HEK293 (cell line): Measurements from ENCODE around the gene GCNA.
"Not testable (repeated sequence)": the region's sequence is repeated elsewhere in the genome, so short reads cannot be mapped to it uniquely, and the experiment has no call there.

Experiments
- CTCF ChIA-PET: fragments of 350-600 bp; formaldehyde crosslinking; extraction: SDS; loops from one replicate; lab custom pipeline; 2021; ENCODE audit warnings: antibody characterized with exemption; lab: Yijun Ruan, JAX
- POLR2A ChIA-PET: fragments of 300-600 bp; formaldehyde crosslinking; extraction: SDS; loops from one replicate; lab custom pipeline; 2020; ENCODE audit warnings: antibody characterized with exemption, inconsistent platforms; lab: Yijun Ruan, JAX
- H3K27ac ChIP-seq: fragments of 200-500 bp; sonication (Bioruptor generic); 2 replicates; pipeline ENCODE4 v1.5.1; 2014; ENCODE audit warnings: low read depth, low read length, control low read depth, inconsistent platforms; ENCODE audit errors: extremely low read depth
- H3K36me3 ChIP-seq, 2 experiments: fragments of 200-500 bp in 1 of 2; sonication (Bioruptor generic) in 1 of 2; 1 replicate in 1 of 2; 2 replicates in 1 of 2; pipeline ENCODE4 v1.5.1; 2014 to 2017; ENCODE audit warnings: inconsistent platforms in 2 of 2, low read length in 2 of 2; ENCODE audit not compliant: control insufficient read depth in 2 of 2, insufficient read depth in 1 of 2
- H3K4me1 ChIP-seq: fragments of 200-500 bp; sonication (Bioruptor generic); 2 replicates; pipeline ENCODE4 v1.5.1; 2014; ENCODE audit warnings: mild to moderate bottlenecking, low read length, inconsistent platforms; ENCODE audit not compliant: control insufficient read depth, insufficient read depth
- H3K4me3 ChIP-seq: 2 replicates; pipeline ENCODE4 v1.5.1; 2011; ENCODE audit warnings: low read depth, mild to moderate bottlenecking, control low read depth, low read length, moderate library complexity
- H3K9me3 ChIP-seq: fragments of 200-500 bp; sonication (Bioruptor generic); 2 replicates; pipeline ENCODE4 v1.5.1; 2014; ENCODE audit warnings: low read depth, low read length, inconsistent platforms; ENCODE audit not compliant: control insufficient read depth, insufficient read depth
- ZNF239 ChIP-seq: fragments of 450-650 bp; formaldehyde crosslinking; IDR thresholded peaks from 2 replicates; pipeline ENCODE4 v1.5.1; 2016; ENCODE audit warnings: missing biosample characterization, missing genetic modification characterization
- ZNF274 ChIP-seq, 2 experiments: fragments of 200-500 bp in 1 of 2; fragments of 450-650 bp in 1 of 2; sonication (Bioruptor generic) in 1 of 2; formaldehyde crosslinking in 1 of 2; IDR thresholded peaks; 2 replicates each; pipeline versions ENCODE4 v1.5.1 to v1.6.1; 2014 to 2016; ENCODE audit warnings: borderline replicate concordance in 1 of 2, inconsistent platforms in 1 of 2, low read length in 1 of 2, missing biosample characterization in 1 of 2, missing genetic modification characterization in 1 of 2
- TF ChIP-seq, protein P1 (sequence below): fragments of 450-650 bp; formaldehyde crosslinking; IDR thresholded peaks from 2 replicates; pipeline ENCODE4 v1.5.1; 2016; ENCODE audit warnings: missing biosample characterization, missing genetic modification characterization
- TF ChIP-seq, protein P2 (sequence below): fragments of 450-650 bp; formaldehyde crosslinking; IDR thresholded peaks from 2 replicates; pipeline ENCODE4 v1.5.1; 2016; ENCODE audit warnings: missing biosample characterization, missing genetic modification characterization

Gene GCNA

DNA sequence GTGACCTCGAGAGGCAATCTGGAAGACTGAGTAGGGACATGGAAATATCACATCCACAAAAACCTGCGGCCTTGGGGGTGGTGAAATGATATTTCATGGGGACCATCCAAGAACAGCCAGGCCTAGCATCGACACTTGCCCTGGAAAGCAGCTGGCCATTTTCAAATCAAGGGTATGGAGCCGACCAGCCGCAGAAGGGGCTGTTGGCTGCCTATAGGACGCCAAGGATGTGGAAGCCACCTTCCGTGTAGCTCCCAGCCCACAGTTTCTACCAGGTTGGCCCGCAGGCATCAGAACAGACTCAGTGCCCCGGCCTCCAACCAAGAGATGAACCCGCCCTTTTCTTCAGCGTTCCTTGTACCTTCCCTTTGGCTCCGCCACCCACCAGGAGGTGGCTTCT is 83.7 kb downstream of the GCNA start (continued):
- TF ChIP-seq, protein P1, sequence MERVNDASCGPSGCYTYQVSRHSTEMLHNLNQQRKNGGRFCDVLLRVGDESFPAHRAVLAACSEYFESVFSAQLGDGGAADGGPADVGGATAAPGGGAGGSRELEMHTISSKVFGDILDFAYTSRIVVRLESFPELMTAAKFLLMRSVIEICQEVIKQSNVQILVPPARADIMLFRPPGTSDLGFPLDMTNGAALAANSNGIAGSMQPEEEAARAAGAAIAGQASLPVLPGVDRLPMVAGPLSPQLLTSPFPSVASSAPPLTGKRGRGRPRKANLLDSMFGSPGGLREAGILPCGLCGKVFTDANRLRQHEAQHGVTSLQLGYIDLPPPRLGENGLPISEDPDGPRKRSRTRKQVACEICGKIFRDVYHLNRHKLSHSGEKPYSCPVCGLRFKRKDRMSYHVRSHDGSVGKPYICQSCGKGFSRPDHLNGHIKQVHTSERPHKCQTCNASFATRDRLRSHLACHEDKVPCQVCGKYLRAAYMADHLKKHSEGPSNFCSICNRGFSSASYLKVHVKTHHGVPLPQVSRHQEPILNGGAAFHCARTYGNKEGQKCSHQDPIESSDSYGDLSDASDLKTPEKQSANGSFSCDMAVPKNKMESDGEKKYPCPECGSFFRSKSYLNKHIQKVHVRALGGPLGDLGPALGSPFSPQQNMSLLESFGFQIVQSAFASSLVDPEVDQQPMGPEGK (tag by site-specific recombination) = no peak
- TF ChIP-seq ZNF274 (IDR thresholded peaks at IDR 0.05; ENCODE audit: low read length) (no peak), ZNF274 (tag by site-specific recombination; IDR thresholded peaks at IDR 0.05; ENCODE audit: borderline replicate concordance) (no peak), ZNF239 (tag by site-specific recombination) (no peak)
- TF ChIP-seq, protein P2, sequence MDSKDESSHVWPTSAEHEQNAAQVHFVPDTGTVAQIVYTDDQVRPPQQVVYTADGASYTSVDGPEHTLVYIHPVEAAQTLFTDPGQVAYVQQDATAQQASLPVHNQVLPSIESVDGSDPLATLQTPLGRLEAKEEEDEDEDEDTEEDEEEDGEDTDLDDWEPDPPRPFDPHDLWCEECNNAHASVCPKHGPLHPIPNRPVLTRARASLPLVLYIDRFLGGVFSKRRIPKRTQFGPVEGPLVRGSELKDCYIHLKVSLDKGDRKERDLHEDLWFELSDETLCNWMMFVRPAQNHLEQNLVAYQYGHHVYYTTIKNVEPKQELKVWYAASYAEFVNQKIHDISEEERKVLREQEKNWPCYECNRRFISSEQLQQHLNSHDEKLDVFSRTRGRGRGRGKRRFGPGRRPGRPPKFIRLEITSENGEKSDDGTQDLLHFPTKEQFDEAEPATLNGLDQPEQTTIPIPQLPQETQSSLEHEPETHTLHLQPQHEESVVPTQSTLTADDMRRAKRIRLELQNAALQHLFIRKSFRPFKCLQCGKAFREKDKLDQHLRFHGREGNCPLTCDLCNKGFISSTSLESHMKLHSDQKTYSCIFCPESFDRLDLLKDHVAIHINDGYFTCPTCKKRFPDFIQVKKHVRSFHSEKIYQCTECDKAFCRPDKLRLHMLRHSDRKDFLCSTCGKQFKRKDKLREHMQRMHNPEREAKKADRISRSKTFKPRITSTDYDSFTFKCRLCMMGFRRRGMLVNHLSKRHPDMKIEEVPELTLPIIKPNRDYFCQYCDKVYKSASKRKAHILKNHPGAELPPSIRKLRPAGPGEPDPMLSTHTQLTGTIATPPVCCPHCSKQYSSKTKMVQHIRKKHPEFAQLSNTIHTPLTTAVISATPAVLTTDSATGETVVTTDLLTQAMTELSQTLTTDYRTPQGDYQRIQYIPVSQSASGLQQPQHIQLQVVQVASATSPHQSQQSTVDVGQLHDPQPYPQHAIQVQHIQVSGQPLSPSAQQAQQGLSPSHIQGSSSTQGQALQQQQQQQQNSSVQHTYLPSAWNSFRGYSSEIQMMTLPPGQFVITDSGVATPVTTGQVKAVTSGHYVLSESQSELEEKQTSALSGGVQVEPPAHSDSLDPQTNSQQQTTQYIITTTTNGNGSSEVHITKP (tag by site-specific recombination) = no peak

DNA sequence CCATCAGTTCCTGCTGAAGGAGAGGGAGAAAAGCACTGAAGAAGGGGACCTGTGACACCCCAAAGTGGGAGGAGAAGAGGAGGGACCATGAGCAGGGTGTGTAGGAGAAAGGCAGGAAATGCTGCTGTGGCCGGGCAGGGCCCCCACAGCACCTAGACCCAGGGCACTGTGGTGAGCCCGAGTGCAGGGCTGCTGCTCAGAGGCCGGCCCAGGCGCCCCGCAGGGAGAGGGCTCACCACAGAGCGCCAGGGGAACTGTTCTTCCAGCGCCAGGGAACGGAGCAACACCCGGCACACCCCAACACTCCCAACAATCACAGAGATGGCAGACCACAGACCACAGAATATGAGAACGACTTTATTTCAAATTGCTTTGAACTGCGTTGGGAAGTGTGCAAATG is 84.4 kb downstream of the GCNA start:
- POLR2A ChIA-PET, H3K36me3 ChIP-seq, H3K4me3 ChIP-seq, H3K4me1 ChIP-seq, H3K27ac ChIP-seq, H3K9me3 ChIP-seq: not testable (repeated sequence)
- CTCF ChIA-PET = interaction anchor here (1.2 kb wide), 1 partner anchor 15 kb away, joined by 3 read pairs; no protein-coding TSS in a partner anchor
